Large intestine (tissue), 3 donors: Measurements from ENCODE around the gene CNDP1. TPM values are rescaled to one million over a fixed set of nuclear protein-coding genes. Genes with fewer than 3 reads are reported as not detected.
"Not testable (repeated sequence)": the region's sequence is repeated elsewhere in the genome, so short reads cannot be mapped to it uniquely, and the experiment has no call there.

ENCODE experiments used
- DNase-seq, 2 donors: peaks; one replicate each; pipeline versions ENCODE4 v3.0.0 to v3.0.0-alpha.2; 2013
- H3K27ac ChIP-seq: one replicate; pipeline ENCODE4 v1.5.1; 2013; ENCODE audit warnings: low read length
- H3K27me3 ChIP-seq: 2 replicates; pipeline ENCODE4 v1.6.1; 2013; ENCODE audit warnings: low read length; ENCODE audit not compliant: control insufficient read depth, insufficient read depth
- H3K36me3 ChIP-seq: 2 replicates; pipeline ENCODE4 v1.6.1; 2013; ENCODE audit warnings: low read length; ENCODE audit not compliant: control insufficient read depth, insufficient read depth
- H3K4me1 ChIP-seq: one replicate; pipeline ENCODE4 v1.6.1; 2013; ENCODE audit warnings: low read length; ENCODE audit not compliant: control insufficient read depth, insufficient read depth
- H3K4me3 ChIP-seq: one replicate; pipeline ENCODE4 v1.5.1; 2013; ENCODE audit warnings: low read length
- H3K9me3 ChIP-seq: one replicate; pipeline ENCODE4 v1.6.1; 2013; ENCODE audit warnings: mild to moderate bottlenecking, low read depth, low read length, moderate library complexity; ENCODE audit not compliant: control insufficient read depth
- WGBS: methylation state at CpG from one replicate; pipeline ENCODE4 v1.1.5; 2013; ENCODE audit warnings: low lambda C conversion rate; ENCODE audit not compliant: insufficient coverage; 5-methylcytosine and 5-hydroxymethylcytosine counted together
- polyA plus RNA-seq: library from polyadenylated mRNA; unstranded; fragments of 120-200 nt; gene quantifications from one replicate; pipeline ENCODE4 v1.2.1, GENCODE V29; 2013

The CNDP1 gene
- polyA plus RNA-seq, 1 donor: 0.27 TPM

DNA sequence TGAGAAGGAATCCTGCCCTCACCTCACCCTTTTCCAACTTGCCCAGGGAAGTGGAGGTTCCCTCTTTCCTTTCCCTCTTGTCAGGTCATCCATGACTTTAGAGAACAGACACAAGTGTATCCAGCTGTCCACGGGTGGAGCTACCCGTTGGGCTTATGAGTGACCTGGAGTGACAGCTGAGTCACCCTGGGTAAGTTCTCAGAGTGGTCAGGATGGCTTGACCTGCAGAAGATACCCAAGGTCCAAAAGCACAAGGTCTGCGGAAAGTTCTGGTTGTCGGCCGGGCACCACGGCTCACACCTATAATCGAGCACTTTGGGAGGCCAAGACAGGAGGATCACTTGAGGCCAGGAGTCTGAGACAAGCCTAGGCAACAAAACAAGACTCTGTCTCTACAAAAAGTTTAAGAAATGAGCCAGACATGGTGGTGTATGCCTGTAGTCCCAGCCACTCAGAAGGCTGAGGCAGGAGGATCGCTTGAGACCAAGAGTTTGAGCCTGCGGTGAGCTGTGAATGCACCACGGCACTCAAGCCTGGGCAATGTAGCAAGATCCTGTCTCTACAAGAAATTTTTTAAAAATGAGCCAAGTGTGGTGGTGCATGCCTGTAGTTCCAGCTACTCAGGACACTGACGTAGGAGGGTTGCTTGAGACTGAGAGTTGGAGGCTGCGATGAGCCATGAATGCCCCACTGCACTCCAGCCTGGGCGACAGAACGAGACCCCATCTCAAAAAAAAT lies 14.0 kb upstream of the CNDP1 start:
- Histone ChIP-seq H3K4me3 (no peak overlapping the region), H3K36me3 (peaks cover 62% of the 10 kb centered on the region), H3K27me3 (no peaks in the 10 kb centered on the region), H3K9me3 (peaks cover 4% of the 10 kb centered on the region), H3K4me1 (peaks cover 24% of the 10 kb centered on the region), H3K27ac (no peak overlapping the region)
- no peak for DNase-seq
- WGBS: no CpG with 5 or more reads among the region's 14 CpGs

DNA sequence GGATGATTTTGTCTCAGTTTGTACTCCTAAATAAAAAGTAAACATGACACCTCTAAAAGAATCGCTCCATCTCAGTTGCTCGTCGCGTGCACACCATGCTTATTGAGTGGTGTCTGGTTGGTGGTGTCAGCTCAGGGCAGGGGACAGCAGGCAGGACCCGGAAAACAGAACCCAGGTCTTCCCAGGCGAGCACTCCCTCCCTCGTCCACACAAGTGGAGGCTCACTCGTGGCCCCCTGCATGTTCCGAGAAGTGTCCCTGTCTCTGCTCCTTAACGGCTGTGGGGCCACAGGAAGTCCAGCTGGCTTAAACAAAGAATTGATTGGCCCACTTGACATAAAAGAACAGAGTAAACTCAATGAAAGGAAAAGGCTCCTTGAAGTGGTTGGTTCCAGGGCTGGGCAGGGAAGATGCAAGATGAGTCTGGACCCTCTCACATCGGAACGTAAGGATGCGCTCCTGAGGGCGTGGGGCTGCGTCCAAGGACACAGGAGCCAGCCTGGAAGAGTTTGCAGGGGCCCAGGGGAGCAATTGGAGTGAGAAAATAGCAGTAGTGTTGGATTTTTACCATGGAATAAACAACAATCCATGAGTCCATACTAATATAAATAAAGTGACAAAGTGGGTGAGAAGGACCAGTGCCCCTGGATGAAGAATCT lies 13.1 kb upstream of the CNDP1 start:
- Histone ChIP-seq H3K4me3 (no peak overlapping the region), H3K27ac (no peak overlapping the region), H3K27me3 (no peaks in the 10 kb centered on the region), H3K9me3 (peaks cover 4% of the 10 kb centered on the region), H3K4me1 (peaks cover 22% of the 10 kb centered on the region), H3K36me3 (peaks cover 52% of the 10 kb centered on the region)
- no peak for DNase-seq
- no CpG with 5 or more reads among the region's 15 CpGs for WGBS

DNA sequence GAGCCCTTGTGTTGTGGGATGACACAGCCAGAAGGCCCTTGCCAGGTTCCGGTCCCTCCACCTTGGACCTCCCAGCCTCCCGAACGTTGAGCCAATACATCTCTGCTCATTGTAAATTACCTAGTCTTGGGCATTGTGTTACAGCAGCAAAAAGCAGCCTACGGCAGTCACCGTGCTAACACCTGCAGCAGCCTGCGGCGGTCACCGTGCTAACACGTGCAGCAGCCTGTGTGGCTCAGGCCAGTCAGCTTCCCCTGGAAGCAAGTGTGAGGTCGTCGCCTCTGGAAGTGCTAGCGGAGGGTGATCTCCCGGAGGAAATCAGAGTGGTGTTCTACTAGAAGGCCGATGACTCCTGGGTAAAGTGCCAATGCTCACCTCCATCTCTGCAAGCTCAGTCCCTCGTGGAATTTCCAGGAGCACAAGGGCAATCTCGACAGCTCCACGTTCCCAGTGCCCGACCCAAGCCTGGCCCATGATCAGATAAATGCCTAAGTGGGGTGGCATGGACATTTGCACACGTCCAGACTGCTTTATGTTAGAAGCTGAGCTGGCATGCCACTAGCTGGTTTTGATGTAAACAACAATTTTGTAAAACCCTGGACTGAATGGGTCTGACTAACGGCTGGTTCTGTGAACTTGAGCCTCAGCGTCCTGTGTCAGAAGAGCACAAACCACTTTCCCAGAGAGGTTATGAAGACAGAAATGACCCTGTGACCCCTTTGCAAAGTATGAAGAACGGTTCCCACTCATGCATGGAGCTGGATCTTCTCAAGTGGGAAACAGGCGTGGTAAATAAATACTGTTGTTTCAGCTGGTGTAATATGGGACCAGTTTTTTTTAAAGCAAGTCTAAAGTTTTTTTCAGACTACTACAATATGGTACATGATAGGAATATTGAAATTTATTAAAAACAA lies 11.4 kb upstream of the CNDP1 start:
- WGBS: no CpG with 5 or more reads among the region's 23 CpGs
- H3K4me3 ChIP-seq: no peak overlapping the region
- DNase-seq: no peak
- peaks cover 15% of the 10 kb centered on the region for H3K4me1 ChIP-seq
- no peaks in the 10 kb centered on the region for H3K27me3 ChIP-seq
- H3K9me3 ChIP-seq: no peaks in the 10 kb centered on the region
- H3K27ac ChIP-seq: no peak overlapping the region
- peaks cover 39% of the 10 kb centered on the region for H3K36me3 ChIP-seq

DNA sequence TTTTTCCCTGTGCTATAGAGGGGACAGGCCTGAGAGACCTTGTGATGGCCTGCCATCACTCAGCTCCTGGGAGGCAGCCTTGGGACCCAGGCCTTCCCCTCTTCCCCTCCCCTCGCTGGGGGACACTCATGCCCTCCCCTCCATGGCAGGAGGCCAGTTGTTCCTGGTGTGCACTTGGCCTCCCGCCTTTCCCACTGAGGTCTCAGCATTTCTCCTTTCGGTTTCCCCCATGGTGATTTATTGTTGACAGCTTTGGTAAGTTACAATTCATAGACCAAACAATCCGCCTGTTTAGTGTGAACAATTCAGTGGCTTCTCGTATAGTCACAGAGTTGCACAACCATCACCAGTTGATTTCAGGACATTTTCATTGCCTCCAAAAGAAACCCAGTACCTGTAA lies 10.2 kb upstream of the CNDP1 start:
- H3K36me3 ChIP-seq: peaks cover 28% of the 10 kb centered on the region
- no peaks in the 10 kb centered on the region for H3K9me3 ChIP-seq
- H3K4me3 ChIP-seq: no peak overlapping the region
- peaks cover 15% of the 10 kb centered on the region for H3K4me1 ChIP-seq
- WGBS: 40% methylated on average over 1 of the region's 5 CpGs
- H3K27me3 ChIP-seq: no peaks in the 10 kb centered on the region
- H3K27ac ChIP-seq: peak overlapping the region; percentile 34
- peak; percentile 57 to 85 for DNase-seq

DNA sequence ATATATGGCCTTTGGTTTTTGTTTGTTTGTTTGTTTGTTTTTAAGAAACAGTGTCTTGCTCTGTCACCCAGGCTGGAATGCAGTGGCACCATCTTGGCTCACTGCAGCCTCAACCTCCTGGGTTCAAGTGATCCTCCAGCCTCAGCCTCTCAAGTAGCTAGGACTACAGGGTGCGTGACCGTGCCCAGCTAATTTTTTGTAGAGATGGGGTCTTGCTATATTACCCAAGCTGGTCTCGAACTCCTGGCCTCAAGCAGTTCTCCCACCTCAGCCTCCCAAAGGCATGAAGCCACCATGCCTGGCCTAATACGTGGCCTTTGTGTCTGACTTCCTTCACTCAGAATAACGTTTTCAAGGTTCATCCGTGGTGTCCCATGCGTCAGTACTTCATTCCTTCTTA lies 9.4 kb upstream of the CNDP1 start:
- peak overlapping the region; percentile 44 for H3K27ac ChIP-seq

DNA sequence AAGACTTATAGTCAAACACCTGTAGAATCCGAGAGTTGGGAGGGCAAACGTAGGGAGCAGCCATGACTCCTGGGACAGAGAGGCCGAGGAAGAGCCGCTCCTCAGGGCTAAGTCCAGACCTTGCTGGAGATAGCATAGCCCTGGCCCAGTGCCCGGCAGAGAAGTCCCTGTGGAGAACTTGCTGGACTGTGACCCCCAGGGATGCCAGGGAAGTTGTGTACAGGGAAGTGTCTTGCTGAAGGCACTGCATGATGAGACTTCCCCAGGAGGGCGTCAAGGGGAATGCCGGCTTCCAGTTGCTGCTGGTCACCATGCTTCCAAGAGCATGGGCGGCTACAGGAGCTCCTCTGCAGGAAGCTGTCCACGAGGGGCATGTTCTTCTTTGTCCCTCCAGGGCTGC lies 8.6 kb upstream of the CNDP1 start:
- H3K9me3 ChIP-seq: no peaks in the 10 kb centered on the region
- no CpG with 5 or more reads among the region's 9 CpGs for WGBS
- peak overlapping the region; percentile 44 for H3K27ac ChIP-seq
- DNase-seq: peak; percentile 94 to 97
- H3K27me3 ChIP-seq: no peaks in the 10 kb centered on the region
- no peak overlapping the region for H3K4me3 ChIP-seq
- H3K36me3 ChIP-seq: peaks cover 11% of the 10 kb centered on the region
- peaks cover 15% of the 10 kb centered on the region for H3K4me1 ChIP-seq

More for the DNA sequence above, 9.4 kb upstream of the CNDP1 start:
- not testable (repeated sequence) for H3K4me3 ChIP-seq, DNase-seq, H3K9me3 ChIP-seq, H3K27me3 ChIP-seq
- Histone ChIP-seq H3K4me1 (peaks cover 15% of the 10 kb centered on the region), H3K36me3 (peaks cover 20% of the 10 kb centered on the region)
- 100% methylated on average over 1 of the region's 7 CpGs for WGBS

DNA sequence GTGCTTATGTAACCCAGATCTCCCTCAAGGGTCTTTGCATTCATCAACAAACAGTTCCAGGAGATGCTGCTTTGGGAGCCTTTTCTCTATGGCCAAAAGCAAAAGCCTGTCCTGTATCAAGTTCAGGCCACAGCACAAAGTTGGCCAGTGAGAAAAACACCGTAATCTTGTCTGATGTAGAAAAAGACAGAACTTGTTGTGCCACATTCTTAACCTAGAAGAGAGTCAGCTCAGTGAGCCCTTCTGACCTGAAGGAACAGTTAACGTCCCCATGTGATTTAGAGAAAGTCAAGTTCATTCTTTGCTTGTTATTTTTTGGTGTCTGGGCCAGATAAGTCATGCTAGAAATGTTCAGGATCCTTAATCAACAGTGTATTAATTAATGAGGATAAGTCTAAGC lies 7.8 kb upstream of the CNDP1 start:
- Histone ChIP-seq H3K4me1 (peaks cover 15% of the 10 kb centered on the region), H3K27me3 (no peaks in the 10 kb centered on the region), H3K9me3 (no peaks in the 10 kb centered on the region), H3K4me3 (no peak overlapping the region), H3K36me3 (peaks cover 4% of the 10 kb centered on the region), H3K27ac (peak overlapping the region; percentile 44)
- WGBS: 50% methylated on average over 1 of the region's 2 CpGs
- peak in 1 of 2 donors; percentile 62 for DNase-seq

DNA sequence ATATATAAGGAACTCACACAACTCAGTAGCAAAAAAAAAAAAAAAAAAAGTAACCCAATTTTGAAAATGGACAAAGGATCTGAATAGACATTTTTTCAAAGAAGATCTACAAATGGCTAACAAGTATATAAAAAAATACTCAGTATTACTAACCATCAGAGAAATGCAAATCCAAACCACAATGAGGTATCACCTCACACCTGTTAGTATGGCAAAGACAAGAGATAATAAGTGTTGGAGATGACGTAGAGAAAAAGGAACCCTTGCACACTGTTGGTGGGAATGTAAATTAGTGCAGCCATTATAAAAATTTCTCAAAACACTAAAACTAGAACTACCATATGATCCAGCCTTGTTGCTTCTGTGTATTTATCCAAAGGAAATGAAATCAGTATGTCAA lies 5.8 kb upstream of the CNDP1 start:
- no peaks in the 10 kb centered on the region for H3K9me3 ChIP-seq
- WGBS: no CpG with 5 or more reads among the region's 1 CpG
- H3K4me1 ChIP-seq: peaks cover 15% of the 10 kb centered on the region

DNA sequence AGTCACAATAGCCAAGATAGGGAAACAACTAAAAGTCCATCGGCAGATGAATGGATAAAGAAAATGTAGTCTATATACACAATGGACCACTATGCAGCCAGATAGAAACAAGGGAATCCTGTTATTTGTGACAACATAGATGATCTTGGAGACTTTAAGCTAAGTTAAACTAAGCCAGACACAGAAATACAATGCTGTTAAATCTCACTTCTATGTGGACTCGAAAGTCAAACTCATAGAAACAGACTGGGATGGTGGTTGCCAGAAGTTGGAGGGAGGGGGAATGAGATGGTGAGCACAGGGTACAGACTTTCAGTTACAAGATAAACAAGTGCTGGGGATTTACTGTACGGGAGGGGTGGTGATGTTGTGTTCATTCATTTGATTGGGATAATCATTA lies 5.4 kb upstream of the CNDP1 start:
- H3K4me1 ChIP-seq: peaks cover 15% of the 10 kb centered on the region
- DNase-seq: no peak
- H3K36me3 ChIP-seq: no peaks in the 10 kb centered on the region
- no CpG with 5 or more reads among the region's 3 CpGs for WGBS
- no peak overlapping the region for H3K27ac ChIP-seq
- no peaks in the 10 kb centered on the region for H3K27me3 ChIP-seq
- H3K9me3 ChIP-seq: no peaks in the 10 kb centered on the region
- no peak overlapping the region for H3K4me3 ChIP-seq

More for the DNA sequence above, 5.8 kb upstream of the CNDP1 start:
- Histone ChIP-seq H3K4me3 (no peak overlapping the region), H3K27me3 (no peaks in the 10 kb centered on the region), H3K27ac (no peak overlapping the region), H3K36me3 (no peaks in the 10 kb centered on the region)
- DNase-seq: no peak

DNA sequence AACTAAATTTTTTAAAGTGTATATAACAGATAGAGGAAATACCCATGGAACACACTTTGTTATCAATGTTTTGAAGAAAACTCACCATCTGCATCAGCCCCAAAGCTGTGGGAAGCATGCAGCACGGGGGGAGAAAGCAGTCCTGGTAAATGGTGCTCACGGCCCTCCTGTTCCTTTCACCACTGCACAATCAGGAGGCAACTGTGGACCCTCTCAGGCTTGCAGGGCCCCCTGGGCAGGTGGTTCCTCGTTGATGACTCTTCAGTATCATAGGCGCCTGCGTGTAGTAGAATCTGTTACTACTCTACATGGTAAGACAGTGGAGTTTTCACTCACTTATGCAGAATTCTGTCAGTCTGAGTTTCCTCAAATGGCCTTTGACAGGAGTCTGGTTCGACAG lies 4.9 kb upstream of the CNDP1 start:
- no CpG with 5 or more reads among the region's 6 CpGs for WGBS
- no peaks in the 10 kb centered on the region for H3K9me3 ChIP-seq
- no peaks in the 10 kb centered on the region for H3K27me3 ChIP-seq
- H3K4me3 ChIP-seq: no peak overlapping the region
- no peak for DNase-seq
- no peak overlapping the region for H3K27ac ChIP-seq
- no peaks in the 10 kb centered on the region for H3K36me3 ChIP-seq
- peaks cover 11% of the 10 kb centered on the region for H3K4me1 ChIP-seq
